ENCODE measurements around the gene SLC51B. TPM values are rescaled to one million over a fixed set of nuclear protein-coding genes. Genes with fewer than 3 reads are reported as not detected.
"Not testable (repeated sequence)": the region's sequence is repeated elsewhere in the genome, so short reads cannot be mapped to it uniquely, and the experiment has no call there.

The SLC51B gene
- polyA plus RNA-seq, 4 donors = 1.5 to 10.9 (median 8.9) TPM

DNA sequence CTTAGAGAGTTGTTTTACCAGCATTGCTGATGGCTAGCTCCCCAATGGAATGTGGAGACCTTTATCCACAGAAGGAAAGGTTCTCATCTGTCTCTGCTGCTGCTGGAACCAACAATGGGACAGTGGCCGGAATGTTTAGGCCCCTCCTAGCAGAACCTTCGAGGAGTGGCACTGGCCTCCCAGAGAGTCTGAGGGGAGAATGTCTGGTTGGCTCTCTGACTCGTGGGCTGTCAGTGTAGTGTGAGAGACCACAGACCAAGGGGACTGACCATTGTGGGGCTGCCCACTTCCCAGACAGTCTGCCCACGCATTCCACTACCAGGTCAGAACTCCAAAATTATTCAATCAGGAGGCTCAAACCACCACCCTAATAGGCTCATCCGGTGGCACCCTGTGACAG lies 17.5 kb downstream of the SLC51B start:
- no peak for DNase-seq (ENCODE audit: low read depth in 4 of 4, low spot score in 3 of 4)

- no peak for DNase-seq (ENCODE audit: low read depth in 4 of 4, low spot score in 3 of 4)
Measured at GRCh38 chr15:65066001-65066634, 20.9 kb downstream of the SLC51B start.

DNA sequence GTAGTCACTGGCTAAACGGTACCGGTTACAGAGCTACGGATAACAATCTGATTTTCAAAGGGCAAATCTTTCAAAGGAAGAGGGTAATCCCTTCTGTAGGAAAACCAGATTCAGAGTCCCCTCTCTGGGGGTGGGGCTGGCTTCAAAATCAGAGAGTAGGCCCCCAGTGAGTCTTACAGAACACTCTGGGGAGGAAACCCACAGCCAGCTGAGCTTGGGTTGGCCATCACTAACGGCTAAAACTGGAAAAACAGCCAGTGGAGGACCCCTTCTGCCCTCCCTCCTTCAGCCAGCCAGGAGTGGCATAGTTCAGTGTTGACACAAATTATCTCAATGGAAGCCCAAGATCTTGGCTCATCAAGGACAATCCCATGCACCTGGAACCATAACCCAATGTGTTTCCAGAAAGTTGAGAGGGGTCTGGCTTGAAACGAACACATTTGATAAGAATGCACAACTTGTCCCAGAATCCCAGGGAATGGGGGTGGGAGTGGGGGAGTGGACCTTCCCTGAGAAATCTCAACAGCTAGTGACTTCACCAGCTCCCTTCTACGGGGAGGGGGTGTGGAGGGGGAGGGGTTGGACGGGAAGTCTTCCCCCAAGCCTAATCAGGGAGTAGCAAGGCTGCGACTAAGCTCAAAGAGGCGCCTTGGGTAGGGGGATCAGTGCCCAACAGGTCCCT lies 21.6 kb downstream of the SLC51B start:
- no peak for DNase-seq (ENCODE audit: low read depth in 4 of 4, low spot score in 3 of 4)

- DNase-seq (ENCODE audit: low read depth in 4 of 4, low spot score in 3 of 4) = no peak
Measured at GRCh38 chr15:65067317-65067644, 22.1 kb downstream of the SLC51B start.

DNA sequence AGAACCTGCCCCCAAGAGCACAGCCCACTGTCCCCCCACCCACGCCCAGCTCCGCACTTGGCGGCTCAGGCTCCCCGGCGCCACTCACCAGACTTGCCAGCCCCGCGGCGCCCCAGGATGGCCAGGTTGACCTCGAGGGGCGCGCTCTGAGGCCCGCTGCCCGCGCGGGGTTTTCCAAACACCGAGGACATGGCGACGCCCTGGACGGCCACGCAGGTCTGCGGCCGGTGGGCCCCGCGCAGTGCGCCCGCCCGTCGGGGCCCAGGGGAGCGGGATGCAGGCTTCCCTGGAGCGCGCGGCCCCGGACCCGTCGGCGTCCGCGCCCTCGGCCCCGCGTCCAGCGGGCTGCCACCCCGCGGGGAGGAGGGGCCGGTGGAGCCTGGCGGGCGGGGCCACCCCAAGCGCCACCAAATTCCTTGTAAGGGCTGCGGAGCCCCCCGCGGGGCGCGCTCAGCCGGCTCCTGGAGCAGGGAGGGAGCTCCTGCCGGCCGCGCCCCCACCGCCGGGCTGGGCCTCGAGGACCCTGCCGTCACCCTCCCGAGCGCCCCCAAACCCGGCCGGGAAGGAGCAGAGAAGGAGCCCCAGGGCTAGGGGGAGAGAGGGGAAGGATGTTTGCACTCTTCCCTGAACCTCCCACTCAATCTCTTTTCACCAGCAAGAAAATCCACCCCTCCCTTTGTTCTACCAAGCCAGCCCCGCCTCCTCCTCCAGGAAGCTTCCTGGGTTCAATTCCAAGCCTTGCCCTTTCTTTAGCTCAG lies 22.6 kb downstream of the SLC51B start, which contains the start of gene RASL12:
Gene RASL12, minus strand, starts transcription at position 347 of the 758 bp plus-strand sequence. Its CDS starts 156 bp downstream, at position 191.
- no peak for DNase-seq (ENCODE audit: low read depth in 4 of 4, low spot score in 3 of 4)

DNA sequence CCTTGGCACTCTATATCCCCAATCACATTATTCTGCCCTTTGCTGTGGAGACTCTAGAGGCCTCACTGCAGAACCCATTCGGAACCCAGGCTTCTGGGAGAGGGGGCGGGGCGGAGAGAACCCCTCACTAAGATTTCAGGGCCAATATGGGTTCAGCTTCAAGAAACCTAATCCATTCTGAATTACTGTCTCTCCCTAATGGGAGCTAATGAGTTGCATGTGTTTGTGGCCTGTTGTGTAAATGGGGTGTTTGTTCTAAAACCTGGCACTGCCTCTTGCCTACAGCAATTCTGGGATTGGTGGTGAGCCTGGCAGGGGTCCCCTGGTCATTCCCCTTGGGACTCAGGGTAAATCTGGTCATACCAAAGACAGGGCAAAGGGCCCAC lies 23.2 kb downstream of the SLC51B start:
- DNase-seq (ENCODE audit: low read depth in 4 of 4, low spot score in 3 of 4) = no peak

- DNase-seq (ENCODE audit: low read depth in 4 of 4, low spot score in 3 of 4) = no peak
Measured at GRCh38 chr15:65069179-65069578, 24.0 kb downstream of the SLC51B start.

- DNase-seq (ENCODE audit: low read depth in 4 of 4, low spot score in 3 of 4) = no peak
Measured at GRCh38 chr15:65069779-65070546, 24.8 kb downstream of the SLC51B start.

DNA sequence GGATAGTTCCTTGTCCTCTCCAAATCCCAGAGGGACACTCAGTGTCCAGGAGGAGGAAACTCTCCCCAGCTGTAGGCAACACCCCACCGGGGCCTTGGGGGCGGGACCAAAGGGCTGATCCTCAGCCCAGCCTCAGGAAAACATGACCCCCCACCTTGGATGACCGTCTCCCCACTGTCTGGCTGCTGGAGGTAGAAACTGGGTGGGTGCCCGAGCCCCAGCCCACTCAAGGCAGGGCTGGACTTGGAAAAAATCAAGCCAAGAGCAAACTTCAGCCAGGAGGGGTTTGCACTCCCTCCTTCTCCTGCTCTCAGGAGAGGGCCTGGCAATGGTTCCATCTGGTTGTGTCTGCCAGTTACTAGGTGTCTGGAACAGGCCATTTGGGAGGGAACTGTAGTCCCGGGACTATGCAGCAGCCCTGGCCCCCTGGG lies 26.2 kb downstream of the SLC51B start:
- DNase-seq (ENCODE audit: low read depth in 4 of 4, low spot score in 3 of 4) = no peak

GRCh38 chr15:65072027-65072426 lies 26.8 kb downstream of the SLC51B start:
- no peak for DNase-seq (ENCODE audit: low read depth in 4 of 4, low spot score in 3 of 4)

GRCh38 chr15:65072617-65073016 lies 27.4 kb downstream of the SLC51B start:
- no peak for DNase-seq (ENCODE audit: low read depth in 4 of 4, low spot score in 3 of 4)

DNA sequence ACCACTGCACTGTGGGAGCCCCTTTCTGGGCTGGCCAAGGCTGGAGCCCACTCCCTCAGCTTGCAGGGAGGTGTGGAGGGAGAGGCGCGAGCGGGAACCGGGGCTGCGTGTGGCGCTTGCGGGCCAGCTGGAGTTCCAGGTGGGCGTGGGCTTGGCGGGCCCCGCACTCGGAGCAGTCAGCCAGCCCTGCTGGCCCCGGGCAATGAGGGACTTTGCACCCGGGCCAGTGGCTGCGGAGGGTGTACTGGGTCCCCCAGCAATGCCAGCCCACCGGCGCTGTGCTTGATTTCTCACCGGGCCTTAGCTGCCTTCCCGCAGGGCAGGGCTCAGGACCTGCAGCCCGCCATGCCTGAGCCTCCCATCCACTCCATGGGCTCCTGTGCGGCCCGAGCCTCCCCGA lies 29.8 kb downstream of the SLC51B start:
- not testable (repeated sequence) for DNase-seq (ENCODE audit: low read depth in 4 of 4, low spot score in 3 of 4)

- DNase-seq (ENCODE audit: low read depth in 4 of 4, low spot score in 3 of 4) = not testable (repeated sequence)
Measured at GRCh38 chr15:65075607-65076395, 30.6 kb downstream of the SLC51B start.

- DNase-seq (ENCODE audit: low read depth in 4 of 4, low spot score in 3 of 4) = no peak
Measured at GRCh38 chr15:65076486-65077290, 31.5 kb downstream of the SLC51B start, which contains the start of gene KBTBD13. Gene KBTBD13, plus strand, starts transcription at chr15:65076746. Its CDS starts 70 bp downstream, at chr15:65076816.

- DNase-seq (ENCODE audit: low read depth in 4 of 4, low spot score in 3 of 4) = no peak
Measured at GRCh38 chr15:65077291-65077980, 32.2 kb downstream of the SLC51B start.

GRCh38 chr15:65077981-65078352 lies 32.8 kb downstream of the SLC51B start:
- DNase-seq (ENCODE audit: low read depth in 4 of 4, low spot score in 3 of 4) = no peak

DNA sequence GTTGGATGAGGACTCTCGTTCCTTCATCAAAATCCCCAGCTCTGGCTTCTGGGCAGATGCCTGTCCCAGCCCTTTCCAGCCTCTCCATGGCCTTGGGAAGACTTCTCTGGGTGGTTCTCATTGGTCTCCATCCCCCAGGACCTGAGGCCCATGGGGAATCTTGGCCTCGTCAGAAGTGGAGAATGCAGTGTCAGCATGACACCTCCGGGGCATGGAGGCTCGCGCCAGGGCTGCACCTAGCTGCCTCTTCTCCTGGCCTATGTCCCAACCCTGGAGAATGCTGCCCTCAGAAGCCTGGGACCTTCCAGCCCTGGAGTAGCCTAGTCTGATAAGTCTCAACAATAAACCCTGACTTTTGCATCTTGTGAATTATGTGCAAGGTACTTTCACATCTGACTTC lies 34.4 kb downstream of the SLC51B start:
- no peak for DNase-seq (ENCODE audit: low read depth in 4 of 4, low spot score in 3 of 4)

GRCh38 chr15:65081270-65081669 lies 36.1 kb downstream of the SLC51B start:
- DNase-seq (ENCODE audit: low read depth in 4 of 4, low spot score in 3 of 4) = no peak

GRCh38 chr15:65081758-65082157 lies 36.6 kb downstream of the SLC51B start:
- no peak for DNase-seq (ENCODE audit: low read depth in 4 of 4, low spot score in 3 of 4)
